WERI-Rb-1 (cell line): ENCODE results near the gene GPR31.

Experiments
- DNase-seq: peaks from one replicate; pipeline ENCODE4 v3.0.0-alpha.2; 2020
- H3K27ac ChIP-seq: fragments of 250-450 bp; sonication (Bioruptor Pico); 2 replicates; pipeline ENCODE4 v1.5.1; 2020; ENCODE audit warnings: mild to moderate bottlenecking, moderate library complexity
- H3K27me3 ChIP-seq: fragments of 250-450 bp; sonication (Bioruptor Pico); 2 replicates; pipeline ENCODE4 v1.5.1; 2021; ENCODE audit warnings: mild to moderate bottlenecking, low read depth, moderate library complexity; ENCODE audit not compliant: insufficient read depth, severe bottlenecking
- H3K36me3 ChIP-seq: fragments of 250-450 bp; sonication (Bioruptor Pico); 2 replicates; pipeline ENCODE4 v1.5.1; 2020; ENCODE audit warnings: mild to moderate bottlenecking, moderate library complexity
- H3K4me3 ChIP-seq: 2 replicates; pipeline ENCODE4 v1.5.1; 2011; ENCODE audit warnings: low read depth, mild to moderate bottlenecking, control low read depth, low read length
- H3K9me3 ChIP-seq: fragments of 250-450 bp; sonication (Bioruptor Pico); 2 replicates; pipeline ENCODE4 v1.5.1; 2021; ENCODE audit warnings: mild to moderate bottlenecking, moderate library complexity; ENCODE audit not compliant: severe bottlenecking
- CTCF ChIP-seq: IDR thresholded peaks from 2 replicates; pipeline ENCODE4 v1.5.1; 2011; ENCODE audit warnings: low read depth, mild to moderate bottlenecking, control low read depth, inconsistent platforms, low read length

The GPR31 gene

GRCh38 chr6:167148997-167149396, 8.8 kb downstream of the GPR31 start:
- no peaks in the 10 kb centered on the region for H3K9me3 ChIP-seq
- H3K36me3 ChIP-seq, result no peaks in the 10 kb centered on the region
- no peak for TF ChIP-seq CTCF
- DNase-seq, result no peak
- H3K27me3 ChIP-seq, result no peaks in the 10 kb centered on the region
- no peak overlapping the region for H3K27ac ChIP-seq
- H3K4me3 ChIP-seq, result no peak overlapping the region

- no peak overlapping the region for H3K4me3 ChIP-seq
- H3K9me3 ChIP-seq, result no peaks in the 10 kb centered on the region
- H3K27ac ChIP-seq, result no peak overlapping the region
- H3K36me3 ChIP-seq, result no peaks in the 10 kb centered on the region
- no peak for DNase-seq
- no peak for TF ChIP-seq CTCF
- H3K27me3 ChIP-seq, result no peaks in the 10 kb centered on the region
Measured at GRCh38 chr6:167148021-167148420, 9.8 kb downstream of the GPR31 start.

- TF ChIP-seq CTCF, result no peak
- Histone ChIP-seq H3K9me3 (no peaks in the 10 kb centered on the region), H3K27ac (no peak overlapping the region), H3K36me3 (no peaks in the 10 kb centered on the region), H3K4me3 (no peak overlapping the region), H3K27me3 (no peaks in the 10 kb centered on the region)
- no peak for DNase-seq
Measured at GRCh38 chr6:167146977-167147376, 10.8 kb downstream of the GPR31 start.

GRCh38 chr6:167146135-167146534, 11.6 kb downstream of the GPR31 start:
- Histone ChIP-seq H3K27ac (no peak overlapping the region), H3K36me3 (no peaks in the 10 kb centered on the region), H3K9me3 (no peaks in the 10 kb centered on the region), H3K4me3 (no peak overlapping the region), H3K27me3 (no peaks in the 10 kb centered on the region)
- no peak for TF ChIP-seq CTCF
- no peak for DNase-seq

- no peak for DNase-seq
- Histone ChIP-seq H3K4me3 (no peak overlapping the region), H3K36me3 (no peaks in the 10 kb centered on the region), H3K9me3 (no peaks in the 10 kb centered on the region), H3K27me3 (no peaks in the 10 kb centered on the region), H3K27ac (no peak overlapping the region)
- no peak for TF ChIP-seq CTCF
Measured at GRCh38 chr6:167145461-167145860, 12.3 kb downstream of the GPR31 start.

DNA sequence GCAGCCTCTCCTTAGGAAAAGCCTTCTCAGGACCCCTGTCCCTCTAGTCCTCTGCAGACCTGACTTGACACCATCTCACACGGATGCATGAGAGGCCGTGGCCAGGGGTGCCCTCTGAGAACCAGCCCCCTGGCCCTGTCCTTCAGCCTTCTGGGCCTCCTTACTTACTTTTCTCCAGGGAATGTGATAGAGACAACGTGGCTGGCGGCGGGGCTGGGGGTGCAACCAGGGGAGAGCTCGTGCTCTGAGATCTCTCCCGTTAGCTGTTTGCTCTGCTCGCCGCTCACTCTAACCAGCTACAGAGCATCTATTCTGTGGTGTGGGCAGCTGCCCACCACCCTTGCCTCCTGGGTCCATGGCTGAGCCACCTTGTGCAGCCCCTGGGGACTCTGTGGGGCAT, 14.7 kb downstream of the GPR31 start:
- Histone ChIP-seq H3K4me3 (no peak overlapping the region), H3K27me3 (no peaks in the 10 kb centered on the region)
- DNase-seq, result no peak

More for the DNA sequence above, 14.7 kb downstream of the GPR31 start:
- TF ChIP-seq CTCF, result no peak
- Histone ChIP-seq H3K9me3 (no peaks in the 10 kb centered on the region), H3K27ac (no peak overlapping the region), H3K36me3 (no peaks in the 10 kb centered on the region)
